NCI-H69 (cell line): ENCODE measurements around the gene C15orf40.
"Not testable (repeated sequence)": the region's sequence is repeated elsewhere in the genome, so short reads cannot be mapped to it uniquely, and the experiment has no call there.

Experiments used
- DNase-seq: peaks from one replicate; lab custom pipeline; 2025; lab: John Stamatoyannopoulos, UW

The C15orf40 gene

DNA sequence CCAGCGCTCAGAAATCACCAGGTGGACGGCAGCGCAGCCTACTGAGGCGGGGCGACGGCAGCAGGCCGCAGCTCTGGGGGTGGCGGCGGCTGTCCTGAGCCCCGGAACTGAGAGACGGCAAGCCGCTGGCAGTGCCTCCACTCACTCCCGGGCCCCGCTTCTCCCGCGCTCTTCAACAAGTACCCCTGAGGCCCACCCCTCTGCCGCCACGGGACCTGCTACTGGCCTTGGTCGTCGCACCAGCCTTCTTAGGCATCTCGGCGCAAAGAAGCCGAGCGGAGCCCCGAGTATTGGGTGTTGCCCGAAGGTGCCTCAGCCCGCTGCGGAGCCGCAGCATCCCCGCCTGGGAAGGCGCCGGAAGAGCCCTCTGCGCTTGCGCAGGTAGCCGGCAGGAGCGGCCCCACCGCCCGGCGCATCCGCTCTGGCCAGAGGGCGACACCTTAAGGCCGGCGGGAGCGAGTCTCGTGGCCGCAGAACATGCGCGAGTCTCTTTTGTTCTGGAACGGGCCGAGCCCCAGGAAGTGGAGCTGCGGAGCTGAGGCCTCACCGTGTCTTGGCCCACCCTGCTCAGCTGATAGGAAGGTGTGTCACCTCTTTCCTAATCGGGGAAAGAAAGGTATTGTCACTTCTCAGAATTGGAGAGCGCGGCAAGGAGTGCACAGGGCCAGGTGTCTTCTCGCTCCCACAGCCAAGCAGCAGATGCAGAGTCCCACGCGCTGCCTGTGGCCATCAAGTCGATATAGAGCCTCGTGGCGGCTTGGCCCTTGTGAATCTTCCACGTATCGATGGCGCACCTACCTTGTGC, at the start of gene C15orf40:
Gene C15orf40, minus strand, starts transcription at position 369 of the 805 bp plus-strand sequence. Its CDS starts 32 bp downstream, at position 337.
- peak; percentile 93 for DNase-seq

DNA sequence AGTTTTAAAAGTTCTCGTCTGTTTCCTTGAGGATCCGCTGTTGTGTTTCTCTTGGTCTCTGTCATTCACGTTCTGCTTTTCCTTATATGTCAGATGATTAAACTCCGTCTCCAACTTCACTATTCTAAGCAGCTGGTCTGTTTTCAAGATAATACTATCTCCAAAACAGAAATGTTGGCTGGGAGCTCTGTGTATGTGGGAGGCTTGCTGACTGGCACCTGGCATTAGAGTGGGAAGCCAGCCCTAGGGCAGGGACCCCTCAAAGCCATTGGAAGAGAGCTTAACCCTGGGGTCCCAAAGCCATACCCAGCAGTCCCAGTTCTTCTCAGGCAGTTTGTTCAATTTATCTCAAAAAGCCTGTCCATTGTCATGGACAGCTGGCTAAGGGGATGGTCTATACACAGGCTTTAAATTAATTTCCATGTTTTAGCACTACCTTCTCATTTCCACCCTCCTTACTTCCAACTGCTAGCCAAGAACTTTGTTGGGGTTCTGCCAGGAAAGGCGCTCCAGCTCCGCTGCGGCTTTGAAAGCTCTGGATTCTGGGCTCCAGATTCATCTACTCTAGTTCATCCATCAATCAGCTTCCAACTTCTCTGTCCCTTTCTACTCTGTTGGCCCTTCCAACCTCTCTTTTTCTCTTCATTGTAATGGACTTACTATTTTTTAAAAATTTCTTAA, 46.4 kb upstream of the C15orf40 start:
- DNase-seq, result no peak

DNA sequence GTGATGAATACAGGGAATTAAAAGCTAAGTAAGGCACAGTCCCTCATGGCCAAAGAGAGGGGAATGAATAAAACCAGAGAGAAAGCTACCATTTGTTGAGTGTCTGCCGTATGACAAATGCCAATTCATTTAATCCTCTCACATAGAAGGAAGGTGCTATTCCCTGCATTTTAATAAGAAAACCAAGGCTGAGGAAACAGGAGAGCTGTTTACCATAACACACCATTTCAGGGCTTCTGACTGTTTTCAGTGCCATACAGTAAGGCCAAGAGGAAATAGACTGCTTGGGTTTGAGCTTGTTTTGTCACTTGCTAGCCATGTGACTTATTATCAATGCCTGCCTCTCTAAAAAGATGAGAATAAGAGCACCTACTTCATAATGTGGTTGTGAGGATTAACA, 45.6 kb upstream of the C15orf40 start:
- DNase-seq, result no peak

DNA sequence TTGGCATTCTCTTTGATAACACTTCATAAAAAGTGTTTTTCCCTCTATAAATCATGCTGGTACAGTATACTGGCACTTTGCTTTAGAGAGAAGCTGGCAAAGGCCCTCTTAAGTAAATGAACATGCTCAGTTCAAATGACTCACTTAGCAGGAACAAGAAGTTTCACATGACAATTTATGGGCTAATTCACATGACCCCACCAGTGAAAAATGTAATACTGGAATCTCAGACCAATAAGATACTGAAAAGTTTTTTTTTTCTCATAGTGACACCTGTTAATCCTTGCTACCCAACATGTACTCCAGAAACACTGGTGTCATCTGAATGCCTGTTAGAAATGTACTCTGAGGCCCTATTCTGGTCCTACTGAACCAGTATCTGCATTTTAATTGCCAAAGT, 41.7 kb upstream of the C15orf40 start:
- no peak for DNase-seq

DNA sequence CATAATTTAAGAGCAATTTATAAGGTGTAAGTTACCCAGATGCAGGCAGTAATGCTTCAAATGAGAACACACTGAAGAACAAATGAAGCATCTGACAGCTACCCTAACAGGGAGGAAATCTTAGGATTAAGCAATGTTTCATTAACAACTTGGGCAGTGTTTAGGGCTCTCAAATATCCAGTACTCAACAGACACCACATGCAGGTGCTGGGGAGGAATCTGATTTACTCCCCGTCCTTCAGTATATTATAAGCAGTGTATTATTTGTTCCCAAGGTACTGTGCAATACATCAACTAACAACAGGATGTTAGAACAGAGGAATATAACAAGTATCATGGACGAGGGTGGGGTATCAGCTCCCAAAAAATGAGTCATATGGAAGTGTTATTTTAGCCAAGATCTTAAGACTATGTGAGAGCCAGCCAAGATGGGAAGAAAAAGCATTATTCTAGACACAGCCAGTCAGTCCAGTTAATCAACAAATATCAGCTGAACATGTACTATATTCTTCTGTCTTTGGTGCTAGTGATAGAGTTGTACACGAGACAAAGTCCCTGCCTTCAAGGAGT, 35.2 kb upstream of the C15orf40 start:
- no peak for DNase-seq

DNA sequence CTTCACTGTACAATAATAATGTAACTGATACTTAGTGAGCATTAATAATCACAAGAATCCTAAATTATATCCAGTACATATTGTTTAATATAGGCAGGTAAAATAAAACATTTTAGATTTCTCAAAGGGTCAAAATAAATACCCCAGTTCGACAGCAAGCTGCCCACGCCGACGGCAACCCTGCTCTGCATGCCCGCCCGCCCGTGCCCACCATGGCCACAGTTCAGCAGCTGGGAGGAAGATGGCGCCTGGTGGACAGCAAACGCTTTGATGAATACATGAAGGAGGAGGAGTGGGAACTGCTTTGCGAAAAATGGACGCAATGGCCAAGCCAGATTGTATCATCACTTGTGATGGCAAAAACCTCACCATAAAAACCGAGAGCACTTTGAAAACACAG, 32.7 kb upstream of the C15orf40 start:
- DNase-seq, result no peak

DNA sequence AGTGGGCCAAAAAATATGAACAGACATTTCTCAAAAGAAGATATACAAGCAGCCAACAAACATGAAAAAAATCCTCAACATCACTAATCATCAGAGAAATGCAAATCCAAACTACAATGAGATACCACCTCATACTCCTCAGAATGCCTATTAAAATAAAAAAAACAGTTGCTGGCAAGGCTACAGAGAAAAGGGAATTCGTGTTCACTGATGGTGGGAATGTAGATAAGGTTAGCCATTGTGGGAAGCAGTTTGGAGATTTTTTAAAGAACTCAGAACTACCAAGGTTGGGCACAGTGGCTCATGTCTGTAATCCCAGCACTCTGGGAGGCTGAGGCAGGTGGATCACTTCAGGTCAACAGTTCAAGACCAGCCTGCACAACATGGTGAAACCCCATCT, 27.8 kb upstream of the C15orf40 start:
- no peak for DNase-seq

DNA sequence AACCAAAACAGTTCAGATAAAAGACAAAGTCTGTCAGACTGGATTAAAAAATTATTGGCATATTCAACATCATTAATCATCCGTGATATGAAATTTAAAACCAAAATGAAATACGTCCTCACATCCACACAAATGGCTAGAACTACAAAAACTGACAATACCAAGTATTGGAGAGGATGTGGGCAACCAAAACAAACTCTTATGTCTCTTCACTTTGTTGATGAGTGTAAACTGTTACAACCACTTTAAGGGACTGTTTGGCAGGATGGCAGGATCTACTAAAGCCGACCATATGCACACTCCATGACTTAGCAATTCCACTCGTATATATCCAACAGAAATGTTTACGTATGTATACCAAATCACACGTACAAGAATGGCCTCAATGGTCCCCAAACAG, 24.8 kb upstream of the C15orf40 start:
- no peak for DNase-seq

DNA sequence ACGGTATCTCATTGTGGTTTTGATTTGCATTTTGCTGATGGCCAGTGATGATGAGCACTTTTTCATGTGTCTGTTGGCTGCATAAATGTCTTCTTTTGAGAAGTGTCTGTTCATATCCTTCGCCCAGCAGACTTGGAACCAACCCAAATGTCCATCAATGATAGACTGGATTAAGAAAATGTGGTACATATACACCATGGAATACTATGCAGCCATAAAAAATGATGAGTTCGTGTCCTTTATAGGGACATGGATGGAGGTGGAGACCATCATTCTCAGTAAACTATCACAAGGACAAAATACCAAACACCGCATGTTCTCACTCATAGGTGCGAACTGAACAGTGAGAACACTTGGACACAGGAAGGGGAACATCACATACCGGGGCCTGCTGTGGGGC, 19.8 kb upstream of the C15orf40 start:
- not testable (repeated sequence) for DNase-seq

DNA sequence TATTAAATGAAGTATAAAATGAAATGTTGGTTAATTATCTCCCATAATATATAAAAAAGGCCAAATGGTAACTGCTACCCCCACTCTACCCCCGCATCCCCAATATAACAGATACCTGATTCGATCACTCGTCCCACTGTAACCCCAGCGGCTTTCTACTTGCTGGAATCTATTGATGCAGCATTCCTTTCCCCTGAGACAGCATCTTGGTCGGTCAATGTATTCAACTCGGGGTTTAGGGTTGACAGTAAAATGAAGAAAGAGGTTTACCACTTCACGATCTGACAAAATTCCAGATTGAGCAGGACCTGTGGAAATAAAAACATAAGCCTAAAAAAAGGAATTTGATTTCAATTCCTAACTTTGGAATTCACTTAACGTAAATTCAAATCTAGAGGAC, 18.6 kb upstream of the C15orf40 start:
- DNase-seq, result no peak

DNA sequence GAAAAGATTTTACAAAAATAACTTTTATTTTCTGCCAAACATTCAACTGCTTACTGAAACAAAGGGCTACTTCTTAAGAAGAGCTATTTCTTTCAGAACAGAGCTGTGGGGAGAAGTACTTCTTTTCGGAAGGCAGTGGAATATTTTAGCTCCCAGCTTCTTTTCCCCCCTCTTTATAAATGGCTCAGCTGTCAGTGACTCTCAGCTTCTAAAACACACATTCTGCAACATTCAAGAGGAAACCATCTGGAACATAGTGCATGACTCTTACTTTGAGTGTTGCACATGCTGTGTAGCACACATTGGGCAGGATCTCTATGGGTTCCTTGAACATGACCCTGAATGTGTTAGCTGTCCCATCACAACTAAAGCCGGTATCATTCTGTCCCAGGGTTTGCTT, 7.0 kb upstream of the C15orf40 start:
- no peak for DNase-seq

DNA sequence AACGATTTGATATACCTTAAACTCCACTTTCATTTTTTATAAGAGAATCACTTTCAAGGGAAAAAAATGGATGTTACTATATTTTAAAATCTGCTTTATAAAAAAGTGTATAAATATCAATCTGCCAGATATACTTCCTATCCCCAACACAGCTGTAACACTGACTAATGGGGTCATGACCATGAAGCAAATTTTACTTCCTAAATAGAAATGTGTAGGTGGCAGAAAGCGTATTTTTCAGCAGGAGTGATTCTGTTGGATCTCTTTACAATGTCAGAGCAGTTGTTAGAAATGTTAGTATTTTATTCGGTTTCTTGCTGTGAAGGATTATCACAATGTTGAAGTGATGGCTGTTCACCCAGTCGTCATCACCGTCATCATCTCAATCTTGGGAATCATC, 5.5 kb upstream of the C15orf40 start:
- no peak for DNase-seq

DNA sequence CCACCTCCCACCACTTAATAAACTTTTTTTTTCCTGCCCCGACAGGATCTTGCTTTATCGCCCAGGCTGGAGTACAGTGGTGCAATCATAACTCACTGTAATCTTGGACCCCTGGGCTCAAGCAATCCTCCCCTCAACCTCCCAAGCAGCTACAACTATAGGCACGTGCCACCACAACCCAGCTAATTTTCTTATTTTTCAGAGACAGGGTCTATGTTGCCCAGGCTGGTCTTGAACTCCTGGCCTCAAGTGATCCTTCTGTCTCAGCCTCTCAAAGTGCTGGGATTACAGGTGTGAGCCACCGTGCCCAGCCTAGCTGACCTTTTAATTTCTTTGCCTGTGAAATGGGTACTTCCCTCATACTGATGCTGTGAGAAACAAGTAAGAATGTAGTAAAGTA, 3.9 kb upstream of the C15orf40 start:
- DNase-seq, result no peak

DNA sequence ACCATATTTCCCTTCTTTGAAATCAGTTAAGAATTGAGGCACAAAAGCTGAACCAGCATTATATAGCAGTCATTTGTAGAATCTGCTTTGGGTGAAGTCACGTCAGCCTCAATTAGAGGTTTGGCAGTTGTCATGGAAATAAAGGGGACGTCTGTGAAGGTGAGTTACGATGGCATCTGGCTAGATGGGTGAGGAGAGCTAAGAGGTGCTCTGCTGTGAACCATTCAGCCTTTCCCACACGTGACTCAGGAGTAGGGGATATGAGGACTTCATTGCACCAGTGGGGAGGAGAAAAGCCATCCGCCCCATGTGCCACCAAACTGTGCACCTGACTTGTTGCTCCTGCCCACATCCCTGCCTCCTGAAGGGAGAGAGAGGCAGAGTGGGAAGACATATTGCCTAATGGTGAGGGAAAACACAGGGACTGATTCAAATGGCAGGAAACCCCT, 2.8 kb upstream of the C15orf40 start:
- DNase-seq, result peak; percentile 19

DNA sequence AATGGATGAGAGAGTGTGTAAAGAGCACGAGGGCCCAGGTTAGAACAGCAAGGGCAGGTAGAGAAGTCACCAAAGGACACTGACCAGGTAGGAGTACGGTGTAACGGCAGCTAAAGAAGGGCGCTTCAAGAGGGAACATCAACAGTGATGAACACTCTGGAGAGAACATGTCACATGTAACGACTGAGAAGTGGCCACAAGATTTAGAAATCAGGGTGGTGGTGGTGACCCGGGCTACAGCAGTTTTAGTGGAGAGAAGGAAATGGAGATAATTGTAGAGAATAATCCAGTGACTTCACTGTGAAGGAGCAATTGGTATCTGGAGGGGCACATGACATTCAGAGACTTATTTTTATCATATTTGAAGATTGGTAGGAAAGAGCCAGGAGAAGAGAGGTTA, 1.2 kb upstream of the C15orf40 start:
- no peak for DNase-seq

DNA sequence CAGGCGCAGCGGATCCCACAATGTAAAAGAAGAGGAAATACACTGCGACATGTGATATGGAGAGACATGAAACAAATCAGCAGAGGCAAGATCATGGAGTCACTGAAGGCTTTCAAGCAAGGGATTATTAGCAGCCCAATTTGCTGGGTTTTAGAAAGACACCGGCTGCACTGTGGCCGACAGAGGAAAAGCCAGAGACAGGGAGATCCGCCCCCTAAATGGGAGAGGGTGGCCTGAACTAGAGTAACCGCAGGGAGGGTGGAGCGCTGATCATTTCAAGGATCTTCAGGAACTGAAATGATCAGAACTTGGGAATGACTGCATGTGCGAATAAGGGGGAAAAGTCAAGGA, 612 bp upstream of the C15orf40 start:
- DNase-seq, result peak; percentile 61

DNA sequence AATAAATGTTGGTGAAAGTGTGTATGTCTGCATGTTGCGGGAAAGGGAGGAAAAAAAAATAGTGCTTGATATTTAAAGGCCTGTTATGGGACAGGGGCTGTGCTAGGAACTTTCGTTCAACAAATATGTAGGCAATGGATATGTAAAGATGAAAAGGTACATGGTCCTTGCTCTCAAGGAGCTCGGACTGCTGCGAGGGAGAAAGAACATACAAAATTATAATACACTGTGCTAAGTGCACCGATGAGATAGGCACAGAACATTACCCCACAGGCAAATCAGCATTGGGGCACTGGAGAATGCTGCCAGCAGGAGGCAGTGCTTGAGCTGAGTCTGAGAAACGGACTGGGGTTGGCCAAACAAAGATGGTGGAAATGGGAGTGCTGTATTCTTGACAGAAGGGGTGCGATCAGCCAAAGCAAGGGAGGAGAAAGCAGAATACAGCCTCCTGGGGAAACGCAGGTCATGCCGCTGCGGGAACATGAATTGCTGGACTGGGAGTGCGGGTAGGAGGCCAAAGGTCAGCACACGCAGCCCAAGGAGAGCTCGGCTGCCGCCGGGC, 649 bp downstream of the C15orf40 start:
- peak; percentile 65 for DNase-seq

DNA sequence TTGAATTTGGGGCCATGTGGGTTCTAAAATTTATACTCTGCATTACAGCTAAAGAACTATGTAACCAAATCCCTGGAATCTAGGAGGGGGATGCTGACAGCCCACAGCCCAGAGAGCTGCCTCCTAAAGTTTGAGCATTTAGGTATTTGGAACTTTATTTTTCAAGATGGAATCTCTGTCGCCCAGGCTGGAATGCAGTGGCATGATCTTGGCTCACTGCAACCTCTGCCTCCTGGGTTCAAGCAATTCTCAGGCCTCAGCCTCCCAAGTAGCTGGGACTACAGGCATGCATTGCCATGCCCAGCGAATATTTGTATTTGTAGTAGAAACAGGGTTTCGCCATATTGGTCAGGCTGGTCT, 10.8 kb downstream of the C15orf40 start:
- not testable (repeated sequence) for DNase-seq

DNA sequence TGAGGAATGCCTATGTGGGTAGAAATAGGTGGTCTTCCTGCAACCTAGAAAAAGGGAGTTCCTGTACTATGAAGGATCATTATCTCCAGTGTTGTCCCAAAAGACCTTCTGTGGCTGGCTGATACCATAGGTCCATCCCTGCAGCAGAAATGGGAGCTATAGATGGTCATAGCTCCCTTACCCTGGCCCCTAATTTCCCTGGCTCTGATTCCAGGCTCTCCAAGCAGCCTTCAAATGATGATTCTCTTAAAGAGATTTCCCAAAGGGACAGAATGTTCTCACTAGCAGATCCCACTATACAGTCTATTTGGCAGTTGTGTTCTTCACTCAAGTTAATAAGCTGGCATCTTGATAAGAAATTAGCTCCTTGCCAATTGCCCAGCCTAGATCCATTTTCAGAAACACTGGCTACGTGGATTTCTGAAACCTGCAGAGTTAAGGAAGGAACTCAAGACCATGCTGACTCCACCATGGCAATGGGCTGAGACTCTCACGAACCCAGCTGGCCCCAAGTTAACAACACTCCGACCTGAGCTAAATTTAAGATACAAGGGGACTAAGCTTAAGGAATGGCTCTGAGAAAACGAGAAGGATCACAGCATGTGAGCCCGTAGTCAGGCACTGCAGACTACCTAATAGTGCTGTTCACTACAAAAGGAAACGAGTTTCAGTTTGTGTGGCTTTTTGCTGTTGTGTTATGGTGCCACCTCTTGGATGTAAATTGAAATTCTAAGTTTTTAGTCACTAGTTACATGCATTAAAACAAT, 11.4 kb downstream of the C15orf40 start:
- peak; percentile 74 for DNase-seq

DNA sequence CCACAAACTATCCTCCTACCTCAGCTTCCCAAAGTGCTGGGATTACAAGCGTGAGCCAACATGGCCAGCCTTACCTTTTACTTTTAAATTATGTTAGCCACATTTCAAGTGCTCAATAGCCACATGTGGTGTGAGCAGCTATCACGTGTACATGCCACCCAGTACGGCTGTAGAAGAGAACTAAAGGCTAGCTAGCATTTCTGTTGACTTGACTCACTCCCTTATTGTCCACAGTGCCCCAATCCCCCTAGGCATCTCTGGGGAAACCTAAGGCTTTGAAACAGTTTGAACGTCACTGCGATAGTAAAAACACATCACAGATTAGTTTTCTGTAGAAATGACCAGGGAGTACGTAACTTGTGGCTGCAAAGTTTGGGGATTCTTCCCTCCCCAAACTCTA, 12.0 kb downstream of the C15orf40 start:
- DNase-seq, result peak; percentile 8

DNA sequence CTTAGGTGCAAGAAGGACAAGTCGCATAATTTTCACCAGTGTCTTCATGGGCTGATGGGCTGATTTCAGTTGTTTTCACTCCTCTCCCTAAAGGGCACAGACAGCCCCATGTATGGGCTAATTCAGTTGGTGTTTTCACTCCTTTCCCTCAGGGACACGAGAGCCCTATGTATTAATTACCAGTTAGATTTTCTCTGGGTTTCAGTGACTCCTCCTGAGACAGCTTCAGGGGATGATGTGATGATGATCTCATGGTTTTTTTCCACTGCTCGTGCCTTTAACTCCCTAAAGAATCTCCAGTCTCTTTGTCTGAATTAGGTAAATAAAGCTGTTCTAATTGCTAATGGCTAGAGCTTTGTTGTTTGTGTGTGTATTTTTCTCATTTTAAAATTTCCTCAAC, 15.5 kb downstream of the C15orf40 start:
- DNase-seq, result peak; percentile 73

DNA sequence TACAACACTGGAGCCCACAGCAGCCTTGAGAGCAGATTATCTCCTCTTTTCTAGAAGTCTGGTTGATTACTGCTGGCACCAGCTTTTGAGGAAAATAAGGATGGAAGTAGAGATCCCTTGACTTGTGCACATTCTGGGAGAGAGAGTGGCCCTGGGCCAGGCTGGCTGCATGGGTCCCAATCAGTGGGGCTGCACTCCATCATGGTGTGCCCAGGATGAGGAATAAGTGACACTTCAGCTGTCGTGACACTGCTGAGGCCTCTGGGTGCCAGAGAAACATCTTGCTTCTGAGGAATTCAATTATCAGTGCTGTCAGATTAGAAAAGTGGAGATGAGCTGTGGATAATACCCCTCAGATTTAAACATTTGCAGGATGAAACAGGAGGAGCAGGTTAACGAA, 16.4 kb downstream of the C15orf40 start:
- no peak for DNase-seq
